CD4-positive, alpha-beta T cell treated with Interleukin-2 at 100 ng/mL for 4 hours (primary cell): ENCODE data around the gene SMOC2.
"Not testable (repeated sequence)": the region's sequence is repeated elsewhere in the genome, so short reads cannot be mapped to it uniquely, and the experiment has no call there.

ENCODE experiments used
- DNase-seq: peaks from one replicate; pipeline ENCODE4 v3.0.0-alpha.2; 2020; ENCODE audit warnings: low spot score

Gene SMOC2

DNA sequence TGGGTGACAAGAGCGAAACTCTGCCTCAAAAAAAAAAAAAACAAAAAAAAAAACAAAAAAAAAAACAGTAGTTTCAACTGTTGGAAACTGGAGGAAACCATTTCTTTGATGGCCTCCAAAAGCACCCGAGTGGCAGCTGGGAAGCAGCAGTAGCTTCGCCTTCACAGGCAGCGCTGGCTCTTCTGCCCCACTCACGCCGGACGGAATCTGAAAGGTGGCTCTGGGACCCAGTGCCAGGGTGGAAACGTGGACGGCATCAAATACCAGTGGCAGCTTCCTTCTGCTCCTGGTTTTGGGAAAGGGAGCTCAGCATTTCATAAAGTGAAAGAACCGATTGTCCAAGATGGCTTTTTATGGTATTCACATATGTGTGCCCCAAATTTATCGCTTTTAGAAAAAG, 159.4 kb downstream of the SMOC2 start:
- DNase-seq, result no peak

DNA sequence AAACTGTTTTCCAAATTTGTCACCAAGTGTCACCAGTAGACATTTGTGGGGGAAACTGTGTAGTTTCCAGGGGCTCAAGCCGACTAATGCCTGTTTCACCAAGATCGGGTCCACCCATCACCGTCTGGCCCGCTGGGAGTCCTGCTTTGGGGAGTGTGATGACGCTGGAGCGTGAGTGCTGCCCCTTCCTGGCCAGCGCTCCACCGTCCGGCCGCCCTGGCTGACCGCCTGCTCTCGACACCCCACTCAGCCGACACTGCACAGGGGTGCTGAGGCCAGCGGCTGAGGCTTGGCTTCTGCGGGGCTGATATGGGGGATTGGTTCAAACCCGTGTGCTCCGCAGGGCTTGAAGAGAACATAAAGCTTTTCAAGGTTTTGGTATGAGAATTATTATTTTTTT, 160.1 kb downstream of the SMOC2 start:
- no peak for DNase-seq

DNA sequence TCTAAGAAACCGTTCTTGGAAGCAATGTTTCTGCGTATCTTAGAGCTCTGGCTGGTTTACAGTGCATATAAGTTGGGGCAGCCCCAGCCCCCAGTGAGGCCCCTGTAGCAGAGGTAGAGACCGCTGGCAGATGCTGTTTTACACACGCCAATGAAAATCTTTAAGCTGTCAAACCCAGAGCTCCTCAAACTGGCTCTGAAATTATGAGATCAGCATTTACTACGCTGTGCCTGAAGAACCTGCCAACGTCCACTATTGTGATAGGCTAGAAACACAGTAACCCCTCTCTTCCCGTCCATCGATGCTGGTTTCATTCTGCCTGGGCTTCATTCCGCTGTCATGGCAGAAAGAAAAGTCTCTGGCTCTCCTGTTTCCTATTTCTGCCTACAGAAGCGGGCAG, 160.6 kb downstream of the SMOC2 start:
- DNase-seq, result no peak

DNA sequence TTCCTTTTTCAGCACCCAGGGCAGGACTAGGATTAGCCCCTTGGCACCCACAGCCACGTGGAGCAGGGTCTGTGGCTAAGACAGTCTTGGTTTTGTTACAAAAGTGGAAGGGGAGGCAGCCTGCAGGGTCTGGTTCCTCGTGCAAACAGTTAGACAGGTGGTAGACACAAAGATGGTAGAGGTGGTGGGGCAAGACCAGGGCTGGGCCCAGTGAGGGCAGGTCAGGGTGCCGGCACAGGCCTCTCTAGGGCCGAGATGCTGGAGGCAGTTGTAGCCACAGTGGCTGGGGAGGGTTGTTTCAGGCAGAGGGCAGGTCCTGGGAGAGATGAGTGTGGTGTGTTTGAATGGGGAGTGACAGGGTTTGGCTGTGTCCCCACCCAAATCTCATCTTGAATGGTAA, 161.6 kb downstream of the SMOC2 start:
- no peak for DNase-seq

DNA sequence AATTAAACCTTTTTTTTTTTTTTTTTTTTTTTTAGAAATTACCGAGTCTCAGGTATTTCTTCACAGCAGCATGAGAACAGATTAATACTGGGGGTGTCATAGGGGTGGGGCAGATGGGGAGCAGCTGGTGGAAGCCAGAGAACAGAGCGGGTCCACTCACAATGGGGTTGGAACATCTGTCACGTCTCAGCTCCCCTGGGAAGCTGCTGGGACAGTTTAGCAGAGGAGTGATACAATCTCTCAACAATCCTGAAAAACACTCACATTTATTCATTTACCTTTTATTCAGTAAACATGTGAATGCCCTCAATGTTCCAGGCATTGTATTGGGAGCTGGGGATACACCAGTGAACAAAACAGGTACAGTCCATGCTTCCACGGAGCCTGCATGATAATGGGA, 162.2 kb downstream of the SMOC2 start:
- no peak for DNase-seq

DNA sequence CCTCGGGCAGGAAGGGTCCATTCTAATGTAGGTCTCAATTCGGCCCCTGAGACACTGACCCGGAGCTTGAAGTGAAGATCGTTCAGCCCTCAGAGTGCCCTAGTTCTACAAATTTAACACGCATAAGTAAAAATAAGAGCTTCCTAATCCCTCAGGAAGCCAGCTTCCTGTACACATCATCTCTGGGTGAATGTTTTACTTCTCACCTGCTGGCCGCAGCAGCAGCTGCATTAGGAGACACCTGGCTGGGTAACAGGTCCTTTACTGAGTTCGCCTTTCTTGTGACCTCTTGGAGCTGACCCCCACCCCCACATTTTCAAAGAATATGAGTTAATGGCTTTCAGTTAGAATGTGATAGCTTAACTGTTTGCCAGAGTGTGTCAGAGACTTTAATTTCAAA, 165.0 kb downstream of the SMOC2 start:
- DNase-seq, result no peak

DNA sequence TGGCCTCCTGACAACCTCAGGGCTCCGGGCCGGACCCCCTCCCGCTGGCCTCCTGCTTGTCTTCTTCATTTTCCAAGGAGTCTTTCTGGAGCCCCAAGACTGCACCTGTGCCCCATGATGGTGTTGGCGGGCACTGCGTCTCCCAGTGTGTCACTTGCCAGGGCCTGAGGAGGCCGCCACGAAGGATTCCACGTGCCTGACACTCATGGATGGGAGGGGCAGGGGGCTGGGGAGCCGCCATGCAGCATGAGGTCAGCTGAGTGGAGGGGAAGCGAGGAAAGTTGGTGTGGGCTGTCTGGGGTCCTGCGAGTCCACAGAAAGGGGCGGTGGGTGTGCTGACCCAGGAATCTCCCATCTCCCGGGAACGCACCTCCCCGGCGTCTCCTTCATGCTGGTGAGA, 165.7 kb downstream of the SMOC2 start:
- DNase-seq, result no peak

DNA sequence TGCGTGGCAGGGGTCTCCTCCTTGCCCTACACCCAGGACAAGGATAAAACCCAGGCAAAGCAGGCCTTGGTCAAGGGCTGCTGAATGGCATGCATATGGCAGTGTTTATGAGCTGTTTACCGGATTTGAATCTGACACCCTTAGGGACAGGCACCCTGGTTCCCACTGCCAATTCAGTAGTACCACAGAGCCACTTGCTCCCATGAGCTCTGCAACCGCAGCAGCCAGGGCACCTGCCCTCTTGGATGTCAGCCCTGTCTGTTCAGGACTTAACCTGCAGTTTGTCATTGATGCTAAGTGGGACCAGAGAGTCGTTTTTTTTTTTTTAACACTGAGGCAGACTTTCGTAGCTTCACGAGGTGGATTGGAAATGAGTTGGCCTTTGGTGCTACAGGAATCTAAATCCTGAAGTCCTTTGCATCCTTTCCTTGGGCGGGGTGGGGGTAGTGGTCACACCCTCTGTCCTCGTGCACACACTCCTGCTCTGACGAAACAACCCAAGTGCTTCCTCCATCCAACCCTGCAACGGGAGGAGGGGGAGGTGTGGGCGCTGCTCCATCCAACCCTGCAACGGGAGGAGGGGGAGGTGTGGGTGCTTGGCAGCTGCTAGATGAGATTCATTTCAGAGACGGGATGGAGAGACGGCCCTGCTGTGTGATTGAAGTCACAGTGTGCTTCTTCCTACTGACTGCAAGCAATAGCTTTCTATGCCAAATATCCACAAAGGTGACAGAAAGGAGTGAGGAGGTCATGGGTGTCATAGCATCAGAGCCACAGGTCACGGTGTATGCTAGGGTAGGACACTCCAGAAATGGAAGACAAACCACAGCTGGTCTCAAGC, 166.5 kb downstream of the SMOC2 start:
- DNase-seq, result no peak

DNA sequence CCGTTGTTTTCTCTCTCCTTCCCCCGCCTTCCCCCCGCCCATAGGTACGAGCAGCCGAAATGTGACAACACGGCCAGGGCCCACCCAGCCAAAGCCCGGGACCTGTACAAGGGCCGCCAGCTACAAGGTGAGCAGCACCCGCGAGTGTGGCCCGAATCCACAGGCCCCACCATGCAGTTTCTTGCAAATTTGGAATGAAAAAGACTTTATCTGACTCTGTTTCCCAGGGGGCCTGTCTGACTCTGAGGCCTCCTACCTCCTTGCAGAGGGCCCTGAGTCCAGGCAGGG, 167.1 kb downstream of the SMOC2 start:
- no peak for DNase-seq

DNA sequence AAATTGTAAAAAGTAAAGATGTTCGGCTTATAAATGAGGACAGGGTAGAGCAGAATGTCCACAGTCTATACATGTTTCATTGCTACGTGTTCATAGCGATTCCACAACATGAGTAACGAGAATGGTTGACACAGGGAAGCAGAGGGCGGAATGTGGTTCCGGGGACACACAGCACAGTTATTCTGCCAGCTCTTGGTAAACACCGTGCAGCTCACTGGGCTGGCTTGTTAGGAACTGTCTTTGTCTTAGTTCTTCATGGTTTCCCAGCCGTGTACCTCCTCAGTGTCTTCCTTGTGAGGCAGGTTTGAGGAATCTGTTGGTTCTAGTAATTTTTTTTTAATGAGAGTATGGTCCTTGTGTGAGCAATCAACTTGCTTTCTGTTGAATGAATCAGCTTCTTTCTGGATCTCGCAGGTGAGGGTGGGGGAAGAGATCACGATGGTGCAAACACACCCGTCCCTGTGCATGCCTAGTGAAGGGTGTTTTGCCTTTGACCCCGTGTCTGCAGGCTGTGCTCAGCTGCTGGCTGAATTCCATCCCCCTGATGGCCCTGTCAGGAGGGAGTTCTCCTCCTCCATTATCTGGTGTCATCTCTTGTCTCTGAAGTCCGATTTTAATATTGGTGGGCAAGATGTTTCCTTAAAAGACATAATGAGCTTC, 168.2 kb downstream of the SMOC2 start:
- no peak for DNase-seq

DNA sequence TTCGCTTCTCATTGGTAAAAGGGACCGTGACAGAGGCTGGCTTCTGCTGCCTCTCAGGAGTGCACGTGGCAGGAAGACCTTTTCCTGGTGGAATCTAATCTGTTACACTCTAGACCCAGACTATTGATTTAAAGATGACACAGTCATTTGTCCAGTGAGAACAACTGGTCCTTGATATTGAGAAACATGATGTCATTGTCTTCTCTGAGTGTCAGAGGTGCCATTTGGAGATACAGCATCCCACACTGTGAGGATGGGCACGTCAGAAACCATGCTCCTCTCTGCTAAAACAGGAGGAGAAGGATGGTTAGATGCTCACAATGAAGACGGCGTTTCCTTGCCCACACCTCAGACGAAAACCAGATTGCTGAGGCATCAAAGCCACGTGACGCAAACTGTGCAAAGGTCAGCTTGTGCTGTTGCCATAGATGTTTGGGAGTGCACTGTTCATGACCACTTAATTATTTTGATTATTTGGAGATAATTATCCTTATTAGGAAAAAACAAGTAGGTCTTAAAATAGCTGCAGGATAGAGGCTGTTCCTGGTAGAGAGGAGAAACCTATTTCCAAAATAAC, 169.0 kb downstream of the SMOC2 start:
- DNase-seq, result no peak

DNA sequence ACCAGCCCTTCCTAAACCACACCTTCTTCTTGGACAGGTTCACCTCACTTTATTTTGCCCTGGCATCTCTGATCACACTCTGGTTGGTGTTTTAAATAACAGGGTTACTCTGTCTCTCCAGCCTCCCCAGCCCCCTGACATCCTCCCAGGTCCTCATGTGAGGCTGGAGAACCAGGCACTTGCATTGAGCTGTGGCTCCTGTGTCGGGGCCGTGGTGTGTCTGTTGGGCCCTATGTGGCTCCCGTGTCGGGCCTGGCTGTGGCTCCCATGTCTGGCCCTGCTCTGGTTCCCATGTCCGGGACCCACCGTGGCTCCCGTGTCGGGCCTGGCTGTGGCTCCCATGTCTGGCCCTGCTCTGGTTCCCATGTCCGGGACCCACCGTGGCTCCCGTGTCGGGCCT, 170.0 kb downstream of the SMOC2 start:
- not testable (repeated sequence) for DNase-seq

DNA sequence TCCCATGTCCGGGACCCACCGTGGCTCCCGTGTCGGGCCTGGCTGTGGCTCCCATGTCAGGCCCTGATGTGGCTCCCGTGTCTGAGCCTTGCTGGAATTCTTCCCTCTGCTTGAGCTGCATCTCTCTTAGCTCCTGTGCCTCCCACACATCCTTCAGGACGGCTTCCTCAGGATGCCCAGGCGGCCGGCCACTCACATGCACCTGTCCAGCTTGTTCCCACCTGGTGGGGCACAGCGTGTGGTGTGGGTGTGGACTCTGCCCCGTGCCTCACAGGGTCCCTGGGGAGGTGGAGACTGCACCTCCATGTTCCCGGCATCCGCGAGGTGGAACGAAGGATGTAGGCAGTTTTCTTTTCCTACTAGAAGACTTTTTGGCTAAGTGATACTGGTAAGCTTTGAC, 170.7 kb downstream of the SMOC2 start:
- no peak for DNase-seq

DNA sequence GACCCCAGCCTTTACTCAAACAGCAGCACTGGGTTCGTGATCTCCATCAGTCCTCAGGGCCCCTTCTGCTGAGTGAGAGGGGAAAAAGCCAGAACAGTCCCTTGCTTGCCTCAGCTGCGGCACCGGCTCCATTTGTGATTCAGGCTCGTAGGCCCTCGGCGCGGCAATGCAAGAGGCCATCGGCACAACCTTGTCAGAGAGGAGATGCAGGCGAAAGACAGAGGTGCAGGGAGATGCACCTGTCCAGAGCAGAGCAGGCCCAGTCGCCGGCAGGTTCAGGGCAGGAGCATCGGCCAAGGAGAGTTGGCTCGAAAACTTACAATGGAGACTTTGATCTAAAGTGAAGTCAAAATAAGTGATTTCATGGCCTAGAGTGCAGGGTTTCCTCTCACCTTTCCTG, 171.6 kb downstream of the SMOC2 start:
- DNase-seq, result no peak

DNA sequence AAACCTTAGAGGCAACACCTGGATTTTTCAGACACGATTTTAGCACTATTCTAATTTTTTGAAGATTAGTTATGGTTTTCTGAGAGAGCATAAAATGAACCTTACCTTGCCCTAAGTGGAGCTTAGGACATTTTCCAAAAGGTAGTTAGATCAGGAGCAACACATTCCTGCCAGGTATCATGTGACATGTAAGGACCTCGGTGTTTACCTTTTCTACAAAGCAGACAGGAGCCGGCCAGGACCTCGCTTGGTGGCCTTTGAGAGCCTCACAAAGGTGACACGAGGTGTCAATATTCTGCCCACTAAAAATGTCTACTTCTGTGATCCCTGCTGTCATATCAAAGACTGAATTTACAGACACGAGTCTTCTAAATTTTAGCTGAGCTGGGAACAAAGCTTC, 174.9 kb downstream of the SMOC2 start:
- DNase-seq, result no peak

DNA sequence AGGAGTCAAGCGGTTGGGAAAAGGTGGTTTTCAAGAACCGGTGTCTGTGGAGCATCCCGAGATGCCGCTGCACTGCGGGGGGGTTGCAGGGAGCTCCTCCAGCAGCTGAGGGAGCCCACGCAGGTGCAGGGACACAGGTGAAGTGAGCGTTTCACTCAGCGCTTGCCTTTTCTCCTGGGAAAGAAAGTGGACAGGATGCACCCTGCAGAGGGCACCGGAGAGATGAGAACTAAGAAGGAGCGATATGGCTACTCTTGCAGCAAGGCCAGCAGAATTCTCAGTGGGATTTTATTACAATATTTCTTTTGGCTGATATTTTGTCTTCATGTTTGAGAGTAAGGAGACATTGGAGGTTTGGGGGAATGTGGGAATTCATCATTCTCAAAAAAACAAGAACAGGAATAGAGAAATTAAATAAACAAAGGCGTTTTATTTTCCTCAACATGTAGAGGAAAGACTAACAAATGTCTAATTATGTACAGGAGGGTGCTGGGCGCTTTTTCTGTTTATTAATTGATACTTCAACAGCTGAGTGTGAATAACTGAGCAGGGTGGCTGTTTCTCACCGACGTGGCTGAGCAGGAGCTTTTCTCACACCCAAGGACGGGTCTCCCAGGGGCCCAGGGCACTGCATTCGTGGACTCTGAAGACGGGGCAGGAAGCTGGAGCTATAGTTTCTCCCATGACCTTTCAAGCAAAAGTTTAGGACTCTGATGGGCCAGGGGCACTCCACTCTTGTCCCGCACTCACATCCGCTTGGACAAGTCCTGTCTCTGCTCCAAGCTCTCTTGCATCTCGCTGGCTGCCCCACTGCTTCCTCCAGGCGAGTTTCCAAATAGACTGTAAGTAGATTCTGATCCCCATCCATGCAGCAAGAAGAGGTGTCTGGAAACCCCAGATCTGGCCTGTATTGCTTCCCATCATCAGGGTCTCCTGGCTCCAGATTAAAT, 176.1 kb downstream of the SMOC2 start:
- no peak for DNase-seq

DNA sequence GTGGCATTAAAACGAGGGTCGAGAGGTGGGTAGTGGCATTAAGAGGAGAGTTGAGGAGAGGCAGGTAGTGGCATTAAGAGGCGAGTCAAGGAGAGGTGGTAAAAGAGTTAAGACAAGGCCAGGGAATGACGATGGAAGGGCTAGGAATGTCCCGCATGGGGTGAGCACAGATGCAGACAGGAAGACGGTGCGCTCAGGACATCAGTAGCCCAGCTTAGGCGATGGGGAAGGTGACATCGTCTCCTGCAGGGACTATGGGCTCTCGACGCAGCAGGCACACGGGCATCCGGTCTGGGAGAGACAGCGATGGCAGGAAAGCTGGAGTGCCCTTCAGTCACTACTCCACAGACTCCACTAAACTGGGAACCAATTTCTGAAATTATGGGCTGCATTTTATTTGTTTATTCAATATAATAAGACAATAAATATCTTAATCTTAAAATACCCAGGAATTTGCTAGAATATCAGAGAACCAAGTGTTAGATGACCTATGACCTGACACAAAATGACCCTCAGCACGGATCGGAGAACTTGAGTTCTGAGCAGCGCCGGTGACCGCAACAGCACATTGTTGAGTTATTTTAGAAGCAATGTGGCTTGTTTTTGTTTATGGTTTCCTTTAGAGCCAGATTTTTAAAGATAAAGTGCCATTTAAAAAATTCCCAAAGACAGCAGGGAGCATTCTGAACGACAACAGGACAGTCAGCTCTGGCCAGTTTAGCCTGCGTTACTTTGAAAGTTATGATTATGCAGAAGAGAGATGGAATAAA, 177.7 kb downstream of the SMOC2 start:
- DNase-seq, result no peak

DNA sequence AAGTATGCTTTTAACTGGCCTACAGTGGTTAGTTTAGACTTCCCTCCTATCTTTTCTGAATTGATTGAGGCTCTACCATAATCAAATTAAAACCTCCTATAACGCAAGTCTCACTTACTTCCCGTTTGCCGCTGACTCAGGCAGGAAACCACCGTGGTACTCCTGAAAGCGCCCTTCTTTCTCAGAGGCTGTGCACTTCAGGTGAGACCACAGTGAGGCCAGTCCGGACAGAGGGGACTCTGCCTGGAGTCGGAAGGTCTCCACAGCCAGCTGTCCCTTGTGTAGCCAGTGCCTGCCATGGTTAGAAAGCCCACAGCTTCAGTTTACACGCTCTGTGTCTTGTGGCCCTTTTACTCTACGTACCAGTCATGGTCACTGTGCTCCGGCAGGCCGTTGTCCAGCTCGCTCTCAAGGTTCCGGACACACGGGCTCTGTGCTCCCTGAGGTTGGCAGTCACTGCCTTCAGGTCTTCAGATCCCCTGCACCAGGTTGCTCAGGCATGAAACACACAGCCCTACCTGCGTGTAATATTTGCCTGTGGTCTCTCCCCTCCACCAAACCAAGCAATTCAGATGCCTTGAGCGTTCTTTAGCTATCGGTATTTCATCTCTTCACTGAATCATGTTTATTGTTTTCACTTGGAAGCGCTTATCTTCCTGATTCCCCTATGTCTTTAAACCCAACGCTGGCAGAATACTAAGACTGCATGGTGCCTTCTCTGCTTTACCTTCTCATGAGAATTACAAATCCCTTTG, 178.8 kb downstream of the SMOC2 start:
- DNase-seq, result no peak

DNA sequence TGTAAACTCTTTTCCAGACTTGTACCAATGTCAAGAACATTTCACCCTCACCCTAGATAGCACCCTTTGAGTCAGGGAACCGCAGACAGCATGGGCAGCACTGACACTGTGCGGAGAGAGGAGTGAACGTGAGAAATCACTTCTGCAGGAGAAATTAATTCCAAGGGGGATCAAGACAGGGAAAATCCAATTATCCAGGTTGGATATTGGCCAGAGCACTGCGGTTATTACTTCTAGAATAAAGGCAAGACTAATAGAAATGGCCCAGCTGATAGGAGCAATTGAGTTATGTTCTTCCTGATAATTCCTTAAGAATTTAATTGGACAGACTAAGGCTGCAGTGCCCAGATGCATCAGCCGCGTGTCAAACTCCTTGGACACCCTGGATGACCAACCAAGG, 179.6 kb downstream of the SMOC2 start:
- no peak for DNase-seq

DNA sequence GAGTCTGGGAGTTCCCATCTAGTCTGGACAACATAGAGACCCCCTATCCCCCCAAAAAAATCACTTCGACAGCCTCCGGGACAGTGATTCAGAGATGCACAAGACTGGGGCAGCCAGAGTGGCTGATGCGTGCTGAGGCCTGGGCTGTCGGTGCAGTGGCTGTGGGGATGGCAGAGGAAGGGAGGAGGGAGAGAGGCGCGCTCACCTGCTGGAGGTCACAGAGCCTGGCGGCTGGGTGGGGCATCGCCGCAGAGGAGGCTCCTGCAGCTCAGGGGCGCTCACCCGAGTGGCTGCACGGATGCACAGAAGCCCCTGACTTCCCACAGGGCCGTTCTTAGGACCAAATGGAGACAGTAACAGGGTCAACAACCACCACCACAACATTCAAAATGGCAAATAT, 182.8 kb downstream of the SMOC2 start:
- DNase-seq, result no peak

DNA sequence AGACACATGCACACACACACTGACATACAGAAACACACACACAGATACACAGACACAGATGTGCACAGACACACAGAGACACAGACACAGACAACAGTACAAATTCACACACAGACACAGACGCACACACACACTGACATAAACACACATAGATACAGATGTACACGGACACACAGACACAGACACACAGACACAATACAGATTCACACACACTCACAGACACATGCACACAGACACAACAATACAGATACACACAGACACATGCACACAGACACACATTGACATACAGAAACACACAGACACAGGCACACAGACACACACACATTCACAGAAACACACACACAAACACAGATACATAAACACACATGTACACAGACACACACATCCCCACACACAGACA, 183.6 kb downstream of the SMOC2 start:
- DNase-seq, result no peak
